ENCODE results near the gene CTBP2. TPM values are rescaled to one million over a fixed set of nuclear protein-coding genes. Genes with fewer than 3 reads are reported as not detected.

Gene CTBP2
- total RNA-seq, 3 donors from 2014 or later, result 1.0 to 1.4 (median 1.3) TPM

DNA sequence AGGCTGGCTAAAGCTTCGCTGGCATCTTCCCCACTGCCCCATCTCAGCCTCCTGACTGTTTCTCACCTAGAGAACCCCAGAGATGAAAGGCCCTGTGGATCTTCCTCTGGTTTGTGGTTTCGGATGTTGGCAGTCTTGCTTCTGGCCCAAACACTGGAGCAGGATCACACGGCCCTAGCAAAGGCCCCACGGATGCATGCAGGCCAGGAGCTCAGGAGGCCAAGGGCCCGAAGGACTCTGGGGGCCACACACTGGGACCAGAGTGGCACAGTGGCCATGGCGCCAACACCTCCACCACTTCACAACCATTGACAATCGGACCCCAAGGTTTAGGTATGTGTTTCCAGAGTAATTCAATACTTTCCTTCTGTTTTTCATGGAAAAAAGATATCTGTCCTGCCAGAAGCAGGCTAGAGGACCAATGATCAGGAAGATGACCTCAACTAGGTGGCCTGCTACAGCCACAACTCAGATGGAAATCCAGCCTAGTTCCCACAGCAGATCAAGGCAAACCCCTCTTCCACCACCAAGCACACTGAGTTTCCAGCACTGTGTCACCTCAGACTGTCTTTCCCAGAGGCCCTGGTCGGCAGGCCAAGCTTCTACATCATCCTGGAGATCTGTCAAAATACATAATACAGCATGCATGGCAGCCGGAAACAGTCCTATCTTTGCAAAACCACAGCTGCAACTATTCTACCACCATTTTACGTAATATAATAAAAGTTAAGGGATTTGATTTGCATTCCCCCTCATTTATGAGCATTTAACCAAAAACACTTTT lies 53.0 kb downstream of the CTBP2 start:
- ATAC-seq, result no peak
- no peak overlapping the region for H3K4me3 Mint-ChIP-seq
- peaks cover 7% of the 10 kb centered on the region for H3K9me3 Mint-ChIP-seq
- H3K4me1 Mint-ChIP-seq (ENCODE audit: low read depth), result no peaks in the 10 kb centered on the region
- no peaks in the 10 kb centered on the region for H3K27me3 Mint-ChIP-seq (ENCODE audit: low read depth)
- H3K36me3 Mint-ChIP-seq (ENCODE audit: insufficient read depth), result no peaks in the 10 kb centered on the region
- no peak for DNase-seq

DNA sequence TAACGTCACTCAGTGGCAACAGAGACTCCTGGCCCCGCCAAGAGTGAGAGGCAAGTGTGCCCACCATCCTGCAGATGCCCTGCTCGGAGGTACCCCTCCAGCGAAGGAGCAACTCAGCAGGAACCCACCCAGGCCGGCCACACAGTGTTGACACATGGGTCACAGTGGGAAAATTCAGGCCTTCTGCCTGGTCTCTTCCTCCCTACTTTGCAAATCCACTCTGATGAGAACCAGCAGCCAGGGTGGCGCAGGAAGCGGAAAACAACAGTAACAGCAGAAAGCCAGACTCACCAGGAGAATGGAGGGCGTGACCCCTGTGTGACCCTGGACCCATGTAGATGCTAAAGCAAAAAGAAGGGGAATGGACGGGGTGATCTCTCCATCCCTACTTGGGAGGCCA lies 53.8 kb downstream of the CTBP2 start:
- no peaks in the 10 kb centered on the region for H3K27me3 Mint-ChIP-seq (ENCODE audit: low read depth)
- no peaks in the 10 kb centered on the region for H3K4me1 Mint-ChIP-seq (ENCODE audit: low read depth)
- DNase-seq (no peak), ATAC-seq (no peak)
- peaks cover 7% of the 10 kb centered on the region for H3K9me3 Mint-ChIP-seq
- no peak overlapping the region for H3K4me3 Mint-ChIP-seq
- H3K36me3 Mint-ChIP-seq (ENCODE audit: insufficient read depth), result no peaks in the 10 kb centered on the region

DNA sequence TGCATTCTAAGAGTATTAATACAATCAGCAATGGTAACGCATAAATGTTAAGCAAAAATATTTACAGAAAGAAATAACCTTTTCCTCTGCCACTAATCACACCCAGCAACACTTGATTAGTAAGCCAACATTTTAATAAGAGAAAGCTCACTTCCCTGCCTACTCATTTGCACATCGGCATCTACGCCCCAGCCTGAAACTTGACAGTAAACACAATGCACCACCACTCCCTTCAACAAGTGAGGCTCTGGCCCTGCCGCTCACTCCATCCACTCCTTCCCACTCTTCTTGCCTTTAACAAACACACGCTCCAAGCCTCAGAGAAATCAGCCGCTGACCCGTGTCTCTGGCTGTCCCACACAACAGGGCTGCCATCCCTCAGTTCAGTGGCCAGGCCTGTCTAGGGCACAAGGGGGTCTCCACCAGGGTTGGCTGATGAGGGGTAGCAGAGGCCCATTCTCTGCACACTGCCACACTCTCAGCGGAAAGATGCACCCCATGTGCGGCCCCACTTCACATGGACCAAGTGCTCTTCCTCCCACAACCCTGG lies 54.6 kb downstream of the CTBP2 start:
- Mint-ChIP-seq H3K4me1 (ENCODE audit: low read depth) (no peaks in the 10 kb centered on the region), H3K36me3 (ENCODE audit: insufficient read depth) (no peaks in the 10 kb centered on the region), H3K4me3 (no peak overlapping the region), H3K9me3 (peaks cover 7% of the 10 kb centered on the region), H3K27me3 (ENCODE audit: low read depth) (no peaks in the 10 kb centered on the region)
- no peak for ATAC-seq
- no peak for DNase-seq

DNA sequence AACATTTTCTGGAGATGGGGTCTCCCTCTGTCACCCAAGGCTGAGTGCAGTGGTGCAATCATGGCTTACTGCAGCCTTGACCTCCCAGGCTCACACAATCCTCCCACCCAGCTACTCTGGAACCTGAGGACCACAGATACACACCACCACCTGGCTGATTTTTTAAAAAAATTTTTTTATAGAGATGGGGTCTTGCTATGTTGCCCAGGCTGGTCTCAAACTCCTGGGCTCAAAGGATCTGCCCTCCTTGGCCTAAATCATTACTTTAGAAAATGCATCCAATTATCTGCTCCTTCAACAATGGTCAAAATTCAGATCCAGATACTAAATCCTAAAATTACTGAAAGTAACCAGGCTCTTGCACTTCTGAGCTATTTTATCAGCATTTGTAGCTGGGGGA lies 55.2 kb downstream of the CTBP2 start:
- H3K9me3 Mint-ChIP-seq, result peaks cover 7% of the 10 kb centered on the region
- ATAC-seq (no peak), DNase-seq (no peak)
- no peaks in the 10 kb centered on the region for H3K27me3 Mint-ChIP-seq (ENCODE audit: low read depth)
- no peaks in the 10 kb centered on the region for H3K36me3 Mint-ChIP-seq (ENCODE audit: insufficient read depth)
- H3K4me1 Mint-ChIP-seq (ENCODE audit: low read depth), result no peaks in the 10 kb centered on the region
- H3K4me3 Mint-ChIP-seq, result no peak overlapping the region

DNA sequence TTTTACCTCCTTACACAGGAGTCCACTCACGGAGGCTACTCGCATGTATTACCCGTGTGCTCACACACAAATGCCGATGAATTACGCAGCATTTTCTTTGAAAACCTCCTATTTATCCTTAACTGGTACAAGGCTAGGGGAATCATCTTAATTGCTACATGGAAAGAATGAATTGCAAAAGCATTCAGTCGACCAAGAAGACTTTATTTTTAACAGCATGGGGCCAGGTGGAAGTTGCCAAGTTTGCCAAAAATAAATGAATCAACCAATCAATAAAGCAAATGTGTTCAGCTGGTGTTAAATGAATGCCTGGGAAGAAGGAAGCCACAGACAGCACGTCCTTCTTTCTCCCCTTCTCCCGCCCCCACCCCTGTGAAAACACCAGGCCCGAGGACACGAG lies 55.8 kb downstream of the CTBP2 start:
- Mint-ChIP-seq H3K4me3 (no peak overlapping the region), H3K4me1 (ENCODE audit: low read depth) (no peaks in the 10 kb centered on the region), H3K27me3 (ENCODE audit: low read depth) (no peaks in the 10 kb centered on the region), H3K36me3 (ENCODE audit: insufficient read depth) (no peaks in the 10 kb centered on the region), H3K9me3 (peaks cover 7% of the 10 kb centered on the region)
- ATAC-seq (no peak), DNase-seq (no peak)

DNA sequence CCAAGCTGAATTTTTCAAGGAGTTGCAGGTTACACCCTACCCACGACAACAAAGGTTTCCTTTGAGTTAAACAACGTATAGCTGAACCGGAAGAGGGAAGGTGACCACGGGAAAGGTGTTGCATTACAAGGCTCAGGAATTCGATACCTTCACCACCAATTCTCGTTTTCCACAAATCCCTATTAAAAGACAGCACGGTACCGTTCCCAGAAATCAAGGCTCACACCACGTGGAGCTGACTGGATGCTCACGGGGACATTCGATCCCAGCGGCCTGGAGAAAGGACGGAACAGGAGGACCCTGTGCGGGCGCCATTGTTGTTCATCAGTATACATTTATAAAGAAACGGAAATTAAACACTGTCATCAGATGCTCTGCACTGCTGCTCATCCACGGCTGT lies 56.4 kb downstream of the CTBP2 start:
- no peak for ATAC-seq
- H3K36me3 Mint-ChIP-seq (ENCODE audit: insufficient read depth), result no peaks in the 10 kb centered on the region
- H3K27me3 Mint-ChIP-seq (ENCODE audit: low read depth), result no peaks in the 10 kb centered on the region

DNA sequence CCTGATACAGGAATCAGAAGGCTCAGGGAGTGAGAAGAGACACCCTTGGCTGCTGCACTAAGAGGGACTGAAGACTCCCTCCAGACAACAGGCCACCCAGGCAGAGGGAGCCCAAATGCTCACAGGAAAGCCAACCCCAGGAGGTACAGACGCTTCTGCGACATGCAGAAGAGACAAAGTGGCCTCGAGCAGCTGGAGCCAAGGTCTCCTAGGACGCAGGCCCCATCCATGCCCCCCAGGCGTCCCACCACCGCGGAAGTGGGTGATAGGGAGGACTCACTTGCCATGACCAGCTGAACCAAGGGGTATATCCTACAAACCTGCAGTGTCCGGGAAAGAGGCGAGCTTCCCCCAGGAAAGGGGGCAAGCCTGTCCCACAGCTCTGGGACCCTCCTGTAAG lies 56.9 kb downstream of the CTBP2 start:
- Mint-ChIP-seq H3K4me3 (no peak overlapping the region), H3K9me3 (peaks cover 7% of the 10 kb centered on the region), H3K4me1 (ENCODE audit: low read depth) (no peaks in the 10 kb centered on the region), H3K36me3 (ENCODE audit: insufficient read depth) (no peaks in the 10 kb centered on the region), H3K27me3 (ENCODE audit: low read depth) (no peaks in the 10 kb centered on the region)
- DNase-seq (no peak), ATAC-seq (no peak)

More for the DNA sequence above, 56.4 kb downstream of the CTBP2 start:
- Mint-ChIP-seq H3K9me3 (peaks cover 7% of the 10 kb centered on the region), H3K4me1 (ENCODE audit: low read depth) (no peaks in the 10 kb centered on the region), H3K4me3 (no peak overlapping the region)
- no peak for DNase-seq

DNA sequence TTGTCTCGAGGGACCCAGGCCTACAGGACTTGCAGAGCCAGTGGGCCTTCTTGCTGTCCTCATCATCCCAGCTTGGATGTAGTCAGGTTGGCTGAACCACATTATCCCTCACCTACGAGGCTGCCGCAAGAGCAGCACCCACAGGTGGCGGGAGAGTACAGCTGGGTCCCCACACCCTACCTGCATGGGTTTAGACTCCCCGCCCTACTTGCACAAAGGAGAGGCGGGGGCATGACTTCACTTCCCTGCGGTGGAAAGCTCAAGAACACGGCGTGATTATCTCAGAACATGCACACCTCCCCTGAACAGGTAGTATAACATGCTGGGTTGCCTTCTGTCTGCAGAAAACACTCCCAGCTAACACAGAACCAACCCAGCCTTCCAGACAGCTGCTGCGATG lies 57.5 kb downstream of the CTBP2 start:
- ATAC-seq, result no peak
- no peak for DNase-seq
- Mint-ChIP-seq H3K27me3 (ENCODE audit: low read depth) (no peaks in the 10 kb centered on the region), H3K36me3 (ENCODE audit: insufficient read depth) (no peaks in the 10 kb centered on the region), H3K9me3 (peaks cover 4% of the 10 kb centered on the region), H3K4me3 (no peak overlapping the region), H3K4me1 (ENCODE audit: low read depth) (no peaks in the 10 kb centered on the region)

DNA sequence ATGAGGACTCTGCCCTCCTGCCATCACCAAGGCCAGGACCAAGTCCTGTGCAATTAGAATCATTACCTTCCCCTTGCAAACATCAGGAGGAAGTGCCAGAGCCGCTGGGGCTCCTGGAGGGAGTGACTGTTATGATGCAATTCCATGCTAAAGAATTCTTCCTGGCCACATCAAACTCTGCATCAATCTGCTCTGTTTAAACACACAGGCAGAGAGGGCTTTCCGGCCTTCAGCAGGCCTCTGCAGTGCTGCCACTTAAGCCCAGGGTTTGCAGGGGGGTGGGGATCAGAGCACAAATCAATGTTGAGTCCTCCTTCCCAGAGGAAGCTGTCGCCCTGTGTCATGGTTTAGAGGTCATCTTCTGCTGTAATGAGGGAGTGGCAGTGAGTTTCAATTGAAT lies 58.1 kb downstream of the CTBP2 start:
- DNase-seq, result no peak
- no peaks in the 10 kb centered on the region for H3K27me3 Mint-ChIP-seq (ENCODE audit: low read depth)
- no peak overlapping the region for H3K4me3 Mint-ChIP-seq
- H3K4me1 Mint-ChIP-seq (ENCODE audit: low read depth), result no peaks in the 10 kb centered on the region
- H3K36me3 Mint-ChIP-seq (ENCODE audit: insufficient read depth), result no peaks in the 10 kb centered on the region
- ATAC-seq, result no peak
- no peaks in the 10 kb centered on the region for H3K9me3 Mint-ChIP-seq

DNA sequence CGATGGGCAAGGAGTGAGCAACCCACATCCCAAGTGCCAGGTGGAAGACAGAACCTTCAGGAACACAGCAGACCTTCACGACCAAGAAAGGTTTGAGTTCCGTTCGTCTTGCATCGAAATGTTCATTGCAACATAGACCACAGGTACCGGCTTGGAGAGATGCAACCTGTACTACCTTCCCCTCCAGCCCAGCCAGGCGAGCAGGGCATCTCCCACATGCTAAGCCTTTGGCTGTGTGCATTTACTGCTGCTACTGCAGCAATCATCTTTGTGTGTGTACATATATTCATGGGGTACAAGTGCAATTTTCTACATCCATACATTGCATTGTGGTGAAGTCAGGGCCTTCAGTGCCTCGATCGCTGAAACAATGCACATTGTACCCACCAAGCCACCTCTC lies 58.8 kb downstream of the CTBP2 start:
- ATAC-seq (no peak), DNase-seq (no peak)
- no peaks in the 10 kb centered on the region for H3K9me3 Mint-ChIP-seq
- H3K4me3 Mint-ChIP-seq, result no peak overlapping the region
- no peaks in the 10 kb centered on the region for H3K27me3 Mint-ChIP-seq (ENCODE audit: low read depth)
- H3K36me3 Mint-ChIP-seq (ENCODE audit: insufficient read depth), result no peaks in the 10 kb centered on the region
- no peaks in the 10 kb centered on the region for H3K4me1 Mint-ChIP-seq (ENCODE audit: low read depth)

DNA sequence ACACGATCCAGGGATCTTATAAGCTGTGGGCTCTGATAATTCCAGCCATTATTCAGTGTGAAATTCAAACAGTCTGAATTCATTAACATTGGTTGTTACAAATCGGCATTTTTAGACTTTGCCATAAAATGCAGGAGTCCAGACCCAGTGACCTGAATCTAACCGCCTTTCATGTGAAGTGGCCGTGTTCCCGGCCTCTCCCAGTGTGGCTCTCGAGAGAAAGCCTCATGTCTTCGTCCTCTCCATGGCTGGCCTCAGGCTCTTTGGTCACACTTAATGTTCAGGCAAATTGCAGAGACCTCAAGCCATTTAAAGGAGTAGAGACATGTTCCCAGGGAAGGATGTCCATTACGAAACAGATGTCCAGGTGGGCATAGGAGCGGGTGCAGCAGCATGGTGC lies 59.3 kb downstream of the CTBP2 start:
- no peaks in the 10 kb centered on the region for H3K4me1 Mint-ChIP-seq (ENCODE audit: low read depth)
- no peaks in the 10 kb centered on the region for H3K27me3 Mint-ChIP-seq (ENCODE audit: low read depth)
- no peak for ATAC-seq
- H3K4me3 Mint-ChIP-seq, result no peak overlapping the region
- no peak for DNase-seq
- no peaks in the 10 kb centered on the region for H3K36me3 Mint-ChIP-seq (ENCODE audit: insufficient read depth)
- no peaks in the 10 kb centered on the region for H3K9me3 Mint-ChIP-seq

DNA sequence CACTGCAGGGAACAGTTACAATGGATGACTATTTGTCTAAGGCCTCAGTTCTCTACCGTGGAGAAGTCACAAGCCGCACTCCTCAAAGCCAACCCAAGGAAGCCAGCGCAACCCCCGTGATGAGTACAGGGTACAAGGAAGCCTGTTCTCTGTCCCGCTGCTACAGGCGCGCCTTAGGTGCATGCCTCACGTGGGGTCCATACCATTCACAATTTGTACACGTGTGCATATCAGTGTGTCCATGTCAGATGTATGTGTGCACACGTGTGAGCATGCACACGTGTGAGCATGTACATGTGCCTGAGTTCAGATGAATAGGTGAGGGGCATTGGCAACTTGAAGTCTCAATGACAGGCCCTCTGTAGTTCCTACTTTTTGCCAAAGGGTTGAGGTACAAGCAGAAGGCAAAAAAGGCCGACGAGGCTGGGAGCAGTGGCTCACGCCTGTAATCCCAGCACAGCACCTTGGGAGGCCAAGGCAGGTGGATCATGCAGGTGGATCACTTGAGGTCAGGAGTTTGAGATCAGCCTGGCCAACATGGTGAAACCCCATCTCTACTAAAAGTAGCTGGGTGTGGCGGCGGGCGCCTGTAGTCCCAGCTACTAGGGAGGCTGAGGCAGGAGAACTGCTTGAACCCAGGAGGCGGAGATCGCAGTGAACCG lies 62.8 kb downstream of the CTBP2 start:
- DNase-seq (no peak), ATAC-seq (no peak)
- H3K4me3 Mint-ChIP-seq, result no peak overlapping the region
- no peaks in the 10 kb centered on the region for H3K27me3 Mint-ChIP-seq (ENCODE audit: low read depth)
- no peaks in the 10 kb centered on the region for H3K4me1 Mint-ChIP-seq (ENCODE audit: low read depth)
- H3K36me3 Mint-ChIP-seq (ENCODE audit: insufficient read depth), result no peaks in the 10 kb centered on the region
- H3K9me3 Mint-ChIP-seq, result no peaks in the 10 kb centered on the region

DNA sequence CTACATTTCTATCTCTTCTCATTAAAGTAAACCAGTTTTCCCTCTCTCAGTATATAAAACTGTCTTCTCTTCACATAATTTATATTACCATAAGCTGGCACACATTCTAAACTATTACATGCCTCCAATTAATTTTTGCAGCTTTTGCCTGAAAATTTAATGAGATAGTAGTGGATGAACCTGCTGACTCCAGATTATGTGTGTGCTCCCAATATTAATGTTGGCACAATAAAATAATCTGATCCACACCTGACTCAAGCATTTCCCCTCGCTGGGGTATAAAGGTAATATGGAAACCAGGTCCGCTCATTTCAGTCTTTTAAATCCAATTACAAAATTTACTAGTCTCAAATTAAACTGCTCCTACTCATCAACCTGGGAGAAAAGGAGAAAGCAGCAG lies 63.4 kb downstream of the CTBP2 start:
- H3K27me3 Mint-ChIP-seq (ENCODE audit: low read depth), result no peaks in the 10 kb centered on the region
- no peaks in the 10 kb centered on the region for H3K36me3 Mint-ChIP-seq (ENCODE audit: insufficient read depth)

DNA sequence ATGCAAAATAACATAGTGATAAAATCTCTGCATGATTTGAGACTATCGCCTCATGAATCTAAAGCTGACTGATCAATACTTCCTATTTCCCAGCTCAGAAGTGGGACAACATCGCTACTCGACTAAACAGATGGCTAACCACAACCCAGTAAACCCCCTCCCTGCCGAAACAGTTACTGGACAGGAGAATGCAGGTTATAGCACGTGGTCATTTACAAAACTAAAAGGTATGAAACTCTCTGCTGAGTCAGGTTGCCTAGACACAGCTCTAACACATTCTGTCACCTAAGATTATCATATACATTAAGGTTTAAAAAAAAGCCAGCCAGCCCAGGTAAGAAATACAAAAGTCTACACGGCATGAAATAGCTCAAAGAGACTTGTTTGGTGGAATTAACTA lies 64.0 kb downstream of the CTBP2 start:
- Mint-ChIP-seq H3K9me3 (no peaks in the 10 kb centered on the region), H3K4me1 (ENCODE audit: low read depth) (no peaks in the 10 kb centered on the region), H3K4me3 (no peak overlapping the region), H3K27me3 (ENCODE audit: low read depth) (no peaks in the 10 kb centered on the region), H3K36me3 (ENCODE audit: insufficient read depth) (no peaks in the 10 kb centered on the region)
- ATAC-seq (no peak), DNase-seq (no peak)

More for the DNA sequence above, 63.4 kb downstream of the CTBP2 start:
- H3K9me3 Mint-ChIP-seq, result no peaks in the 10 kb centered on the region
- ATAC-seq, result no peak
- DNase-seq, result no peak
- no peaks in the 10 kb centered on the region for H3K4me1 Mint-ChIP-seq (ENCODE audit: low read depth)
- no peak overlapping the region for H3K4me3 Mint-ChIP-seq

DNA sequence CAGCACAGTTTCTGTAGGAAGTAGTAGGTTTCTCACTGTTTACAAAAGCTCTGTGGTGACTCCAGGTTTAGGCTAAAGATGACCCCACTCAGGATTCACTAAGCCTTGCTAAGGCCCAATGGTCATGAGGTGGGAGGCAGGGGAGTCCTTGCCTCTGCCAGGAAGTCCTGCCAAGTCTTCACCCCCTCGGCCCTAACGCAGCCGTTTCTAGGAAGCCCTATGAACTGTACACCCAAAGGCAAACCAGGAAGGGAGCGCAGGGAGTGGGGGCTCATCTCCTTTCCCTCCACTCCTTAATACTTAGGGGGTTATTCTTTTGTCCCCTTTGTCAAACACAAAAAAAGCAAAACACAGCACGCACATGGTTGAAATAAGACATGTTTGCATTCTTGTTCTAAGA lies 64.6 kb downstream of the CTBP2 start:
- DNase-seq (no peak), ATAC-seq (no peak)
- Mint-ChIP-seq H3K9me3 (no peaks in the 10 kb centered on the region), H3K36me3 (ENCODE audit: insufficient read depth) (no peaks in the 10 kb centered on the region), H3K4me3 (no peak overlapping the region), H3K27me3 (ENCODE audit: low read depth) (no peaks in the 10 kb centered on the region), H3K4me1 (ENCODE audit: low read depth) (no peaks in the 10 kb centered on the region)

Data from activated T-cell treated with anti-CD3 and anti-CD28 coated beads, Interleukin-2, amount 50 U/mL, for 4 hours (primary cell).